ENCODE measurements around the gene ARHGAP10. TPM values are rescaled to one million over a fixed set of nuclear protein-coding genes. Genes with fewer than 3 reads are reported as not detected.

Gene ARHGAP10
- total and polyA plus RNA-seq, 10 of the 15 experiments (the other 5 are each of a cell fraction or from before 2014, with no cell fraction given): 1.3 to 25.8 (median 17.2) TPM

- peaks cover 79% of the 10 kb centered on the region for H3K79me2 ChIP-seq (ENCODE audit: control insufficient read depth, insufficient read depth, low read length)
- SMC1A ChIA-PET (ENCODE audit: uncharacterized antibody, unreplicated experiment): interaction anchor here (0.9 to 1.9 kb wide), 9 partner anchors 10 to 65 kb away, joined by 3 to 9 read pairs (median 4); no protein-coding TSS in a partner anchor
- FAIRE-seq: no peak
- WGBS (ENCODE audit: insufficient coverage, insufficient replicate concordance, low lambda C conversion rate, missing lambda C conversion rate): 96% methylated on average over 4 of the region's 4 CpGs
- TF ChIP-seq PKNOX1 (IDR thresholded peaks at IDR 0.05): 0 out of 2 replicates have a peak, but pooled peaks have one; percentile 43
- no peak for TF ChIP-seq IRF3 (IDR thresholded peaks at IDR 0.05)
- H4K20me1 ChIP-seq (ENCODE audit: control insufficient read depth, insufficient read depth): no peaks in the 10 kb centered on the region
- H3K4me1 ChIP-seq (ENCODE audit: control insufficient read depth, insufficient read depth, low read length): peaks cover 20% of the 10 kb centered on the region
- POLR2A ChIA-PET: interaction anchor here (1.2 kb wide), 2 partner anchors 35 to 41 kb away, joined by 3 read pairs; no protein-coding TSS in a partner anchor
- no TSS peak for BruUV-seq (replicated peaks)
- no peaks in the 10 kb centered on the region for H3K27me3 ChIP-seq (replicated peaks in 1 of 2; ENCODE audit: control insufficient read depth in 2 of 2, insufficient read depth in 2 of 2, low read length in 1 of 2)
- no peak overlapping the region for H3K4me2 ChIP-seq (ENCODE audit: control insufficient read depth, insufficient read depth)
- in situ Hi-C loops (cut with MboI) (no loop called here), intact Hi-C loops (cut with micrococcal nuclease; ENCODE audit: unreplicated experiment) (loop anchor here (2.0 kb wide), 1 partner anchor 45 kb away; no protein-coding TSS in a partner anchor)
- no peaks in the 10 kb centered on the region; the same call in 2 of the 3 replicates for H3K9me3 ChIP-seq (replicated peaks; ENCODE audit: control insufficient read depth, insufficient read depth, low read length)
- no peak overlapping the region for H2AFZ ChIP-seq (ENCODE audit: control insufficient read depth, low read depth, low read length)
- H3K4me3 ChIP-seq: no peak overlapping the region
- H3K27ac ChIP-seq (ENCODE audit: control insufficient read depth, insufficient read depth): no peak overlapping the region
- no peak for DNase-seq (ENCODE audit: low read depth, low spot score)
- RAD21 ChIA-PET (ENCODE audit: unreplicated experiment): interaction anchor here (0.9 kb wide), 1 partner anchor 16 kb away, joined by 3 read pairs; no protein-coding TSS in a partner anchor
- CTCF ChIA-PET: interaction anchor here (0.8 to 1.1 kb wide), 3 partner anchors 46 to 65 kb away, joined by 3 to 4 read pairs (median 3); no protein-coding TSS in a partner anchor
- H3K9ac ChIP-seq (ENCODE audit: control insufficient read depth, insufficient read depth, low read length): no peak overlapping the region
- H3K36me3 ChIP-seq (ENCODE audit: control insufficient read depth in 2 of 2, insufficient read depth in 2 of 2, low read length in 1 of 2): no peaks in the 10 kb centered on the region; a peak in 1 of 4 replicates
- ATAC-seq: no peak
Observed at GRCh38 chr4:147801820-147802219, 69.9 kb downstream of the ARHGAP10 start.

GRCh38 chr4:147802346-147802745 lies 70.5 kb downstream of the ARHGAP10 start:
- ChIA-PET POLR2A (interaction anchor here (1.2 kb wide), 2 partner anchors 34 to 41 kb away, joined by 3 read pairs; no protein-coding TSS in a partner anchor), SMC1A (ENCODE audit: uncharacterized antibody, unreplicated experiment) (interaction anchor here (0.8 to 1.9 kb wide), 8 partner anchors 10 to 65 kb away, joined by 3 to 9 read pairs (median 4); no protein-coding TSS in a partner anchor), RAD21 (ENCODE audit: unreplicated experiment) (interaction anchor here (0.7 to 0.9 kb wide), 2 partner anchors 12 to 16 kb away, joined by 3 to 4 read pairs; no protein-coding TSS in a partner anchor), CTCF (interaction anchor here (0.8 to 1.1 kb wide), 3 partner anchors 46 to 65 kb away, joined by 3 to 4 read pairs (median 3); no protein-coding TSS in a partner anchor)
- intact Hi-C loops (cut with micrococcal nuclease; ENCODE audit: unreplicated experiment) (no loop called here), in situ Hi-C loops (cut with MboI) (no loop called here)
- 97% methylated on average over 2 of the region's 2 CpGs for WGBS (ENCODE audit: insufficient coverage, insufficient replicate concordance, low lambda C conversion rate, missing lambda C conversion rate)
- H4K20me1 ChIP-seq (ENCODE audit: control insufficient read depth, insufficient read depth): no peaks in the 10 kb centered on the region
- no peak for ATAC-seq
- peaks cover 76% of the 10 kb centered on the region for H3K79me2 ChIP-seq (ENCODE audit: control insufficient read depth, insufficient read depth, low read length)
- H3K9ac ChIP-seq (ENCODE audit: control insufficient read depth, insufficient read depth, low read length): no peak overlapping the region
- no TSS peak for BruUV-seq (replicated peaks)
- no peaks in the 10 kb centered on the region; a peak in 1 of 4 replicates for H3K36me3 ChIP-seq (ENCODE audit: control insufficient read depth in 2 of 2, insufficient read depth in 2 of 2, low read length in 1 of 2)
- H3K4me3 ChIP-seq: no peak overlapping the region
- DNase-seq (ENCODE audit: low read depth, low spot score): no peak
- H3K4me2 ChIP-seq (ENCODE audit: control insufficient read depth, insufficient read depth): no peak overlapping the region
- H3K27me3 ChIP-seq (replicated peaks in 1 of 2; ENCODE audit: control insufficient read depth in 2 of 2, insufficient read depth in 2 of 2, low read length in 1 of 2): no peaks in the 10 kb centered on the region
- H3K27ac ChIP-seq (ENCODE audit: control insufficient read depth, insufficient read depth): no peak overlapping the region
- H3K9me3 ChIP-seq (replicated peaks; ENCODE audit: control insufficient read depth, insufficient read depth, low read length): no peaks in the 10 kb centered on the region; the same call in 2 of the 3 replicates
- peaks cover 20% of the 10 kb centered on the region for H3K4me1 ChIP-seq (ENCODE audit: control insufficient read depth, insufficient read depth, low read length)
- no peak for FAIRE-seq
- TF ChIP-seq RAD21 (IDR thresholded peaks at IDR 0.05; ENCODE audit: insufficient read depth, low read depth, low read length): no peak
- H2AFZ ChIP-seq (ENCODE audit: control insufficient read depth, low read depth, low read length): no peak overlapping the region

Data from GM12878 (cell line).